Stimulated activated CD4-positive, alpha-beta T cell treated with anti-CD3 and anti-CD28 coated beads, TNF-alpha, amount 100 ng/mL, for 4 hours (primary cell): ENCODE measurements around the gene CDKL4.
"Not testable (repeated sequence)": the region's sequence is repeated elsewhere in the genome, so short reads cannot be mapped to it uniquely, and the experiment has no call there.

ENCODE experiments used
- DNase-seq, 3 experiments: peaks; one replicate each; pipeline ENCODE4 v3.0.0-alpha.2; 2020; ENCODE audit warnings: low read depth in 3 of 3

Gene CDKL4

GRCh38 chr2:39144416-39144815, 99.4 kb downstream of the CDKL4 start:
- no peak for DNase-seq

GRCh38 chr2:39142904-39143605, 100.7 kb downstream of the CDKL4 start:
- DNase-seq: no peak

- no peak for DNase-seq
Measured at GRCh38 chr2:39141334-39142271, 102.2 kb downstream of the CDKL4 start.

- not testable (repeated sequence) for DNase-seq
Measured at GRCh38 chr2:39140948-39141333, 102.8 kb downstream of the CDKL4 start.

- DNase-seq: no peak
Measured at GRCh38 chr2:39140322-39140847, 103.4 kb downstream of the CDKL4 start.

- no peak for DNase-seq
Measured at GRCh38 chr2:39139511-39140237, 104.1 kb downstream of the CDKL4 start.

GRCh38 chr2:39138837-39139211, 104.9 kb downstream of the CDKL4 start:
- no peak for DNase-seq

GRCh38 chr2:39138187-39138836, 105.5 kb downstream of the CDKL4 start:
- not testable (repeated sequence) for DNase-seq

- DNase-seq: no peak
Measured at GRCh38 chr2:39136799-39137198, 107.0 kb downstream of the CDKL4 start.

- no peak for DNase-seq
Measured at GRCh38 chr2:39135690-39136259, 108.0 kb downstream of the CDKL4 start.

- DNase-seq: no peak
Measured at GRCh38 chr2:39133215-39133851, 110.4 kb downstream of the CDKL4 start.

GRCh38 chr2:39128919-39129391, 114.8 kb downstream of the CDKL4 start:
- peak; percentile 24 to 55 (median 34) for DNase-seq

GRCh38 chr2:39127973-39128372, 115.8 kb downstream of the CDKL4 start:
- DNase-seq: no peak
